NCI-H226 (cell line): ENCODE results near the gene TTLL11.
A peak's percentile ranks its signal among the peaks of the same experiment; 100 is the strongest.

Source experiments
- DNase-seq: peaks from one replicate; pipeline ENCODE4 v3.0.0-alpha.2; 2015

TTLL11 gene

DNA sequence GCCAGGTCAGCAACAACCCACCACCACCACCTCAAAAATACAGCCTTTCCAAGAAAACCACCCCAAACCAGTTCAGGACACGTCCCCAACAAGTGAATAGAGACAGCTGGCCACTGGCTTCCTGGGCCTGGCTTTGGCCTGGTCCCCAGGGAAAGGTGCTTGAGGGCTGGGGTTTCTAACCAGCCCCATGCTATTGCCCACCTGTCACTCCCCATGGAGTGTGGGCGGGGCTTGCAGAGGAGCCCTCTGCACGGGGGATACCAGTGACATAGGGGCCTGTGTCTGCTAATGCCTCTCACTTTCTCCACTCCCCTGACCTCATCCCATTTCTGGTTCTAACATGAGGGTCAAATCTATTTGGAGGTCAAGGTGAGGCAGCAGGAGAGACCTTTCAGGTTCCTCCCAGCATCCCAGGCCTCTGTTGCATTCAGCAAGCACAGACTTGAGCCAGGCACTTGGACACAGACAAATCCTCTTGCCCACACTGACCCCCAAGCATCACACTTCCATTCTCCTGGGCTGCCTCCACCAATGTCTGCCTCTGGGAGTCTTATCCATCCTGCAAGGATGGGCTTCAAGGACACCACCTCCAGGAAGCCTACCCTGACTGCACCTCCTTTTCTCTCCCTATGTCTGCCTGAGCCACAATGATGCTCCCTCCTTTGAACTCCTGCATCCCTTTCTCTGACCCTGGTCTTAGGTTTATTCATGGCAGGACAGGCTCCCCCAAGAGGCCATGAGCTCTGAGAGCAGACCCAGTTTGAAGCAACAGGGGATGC is 16.1 kb upstream of the TTLL11 start:
- DNase-seq, result no peak

DNA sequence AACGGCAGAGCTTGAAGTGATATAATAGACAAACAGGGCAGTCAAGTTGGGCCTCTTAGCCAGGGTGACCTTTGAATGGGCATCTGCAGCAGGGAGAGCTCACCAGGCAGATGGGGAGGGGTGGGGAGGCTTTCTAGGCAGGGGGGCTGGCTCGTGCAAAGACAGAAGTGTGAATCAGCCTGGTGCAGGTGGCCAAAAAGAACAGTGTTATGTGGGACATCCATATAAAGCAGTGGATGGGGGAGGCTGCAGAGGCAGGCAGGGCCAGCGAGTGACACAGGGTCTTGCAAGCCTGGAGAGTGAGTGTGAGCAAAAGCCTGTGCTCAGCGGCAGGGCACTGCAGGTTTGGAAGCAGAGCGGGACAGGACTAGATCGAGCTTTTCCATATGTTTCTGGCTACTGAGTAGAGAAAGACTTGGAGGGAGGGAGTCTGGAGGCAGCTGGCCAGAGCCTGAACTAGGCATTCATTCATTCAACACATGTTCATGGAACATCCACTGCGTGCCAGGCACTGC is 14.2 kb upstream of the TTLL11 start:
- no peak for DNase-seq

DNA sequence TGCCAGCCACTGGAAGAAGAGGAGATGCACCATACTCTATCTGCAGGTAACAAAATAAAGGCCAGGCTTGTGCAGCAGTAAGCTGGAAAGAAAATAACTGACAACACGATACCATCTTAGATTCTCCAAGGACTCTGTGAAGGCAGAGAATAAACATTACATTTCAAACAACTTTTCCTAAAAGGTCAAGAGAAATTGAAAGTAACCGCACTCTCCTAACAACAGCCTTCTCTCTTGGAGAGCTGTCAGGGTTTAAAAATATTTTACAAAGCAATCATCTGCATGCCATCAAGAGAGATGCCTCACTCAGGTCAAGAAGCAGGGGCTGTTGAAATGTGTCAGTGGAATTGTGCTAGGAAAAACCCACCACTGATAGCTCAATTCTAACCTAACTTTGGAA is 13.5 kb upstream of the TTLL11 start:
- DNase-seq, result no peak

DNA sequence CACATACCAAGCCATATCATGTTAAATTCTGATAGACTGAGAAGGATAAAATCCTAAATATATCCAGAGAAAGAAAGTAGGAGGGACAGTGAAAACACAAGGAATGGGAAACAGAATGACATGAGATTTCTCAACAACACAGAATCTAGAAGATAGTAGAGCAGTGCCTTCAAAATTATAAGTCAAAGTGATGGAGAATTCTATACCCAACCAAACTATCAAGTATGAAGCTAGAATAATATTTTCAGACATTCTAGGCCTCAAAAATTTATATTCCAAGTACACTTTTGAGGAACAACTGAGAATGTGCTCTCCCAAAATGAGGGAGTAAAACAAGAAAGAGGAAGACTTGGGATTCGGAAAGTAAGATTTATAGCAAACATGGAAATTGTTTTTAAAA is 10.9 kb upstream of the TTLL11 start:
- no peak for DNase-seq

DNA sequence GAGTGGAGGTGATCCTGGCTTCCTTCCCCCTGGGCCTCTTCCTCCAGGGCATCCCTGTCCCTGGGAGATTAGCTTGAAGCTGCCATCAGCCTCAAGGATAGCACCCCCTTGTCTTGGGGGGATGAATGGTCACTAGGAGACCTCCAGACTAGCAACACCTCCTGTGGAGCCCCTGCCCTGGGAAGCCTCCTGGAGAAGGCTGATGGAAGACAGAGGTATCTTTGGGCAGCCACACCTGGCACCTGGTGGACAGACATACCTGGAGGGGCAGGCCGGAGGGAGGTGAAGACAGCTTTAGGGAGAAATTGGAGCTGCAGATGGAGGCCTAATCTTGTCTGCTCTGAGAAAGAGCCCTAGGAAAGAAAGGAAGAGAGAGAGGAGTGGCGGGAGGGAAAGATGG is 9.0 kb upstream of the TTLL11 start:
- DNase-seq, result no peak

DNA sequence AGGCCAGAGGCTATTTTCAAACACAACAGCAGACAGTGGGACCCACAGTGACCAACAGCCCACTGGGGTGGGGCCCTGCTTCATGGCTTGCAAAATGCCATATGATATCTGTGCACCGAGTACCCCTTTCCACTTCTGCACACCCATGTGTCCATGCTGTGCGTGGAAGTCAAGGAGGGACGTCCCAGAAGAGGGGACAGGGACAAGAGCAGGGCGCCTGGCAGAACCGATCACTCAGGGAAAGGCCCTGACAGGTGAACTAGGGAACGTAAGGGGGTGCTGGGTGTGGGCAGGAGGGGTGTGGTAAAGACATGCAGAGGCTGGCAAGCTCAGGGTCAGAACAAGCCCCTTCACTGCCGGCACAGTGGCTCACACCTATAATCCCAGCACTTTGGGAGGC is 7.6 kb upstream of the TTLL11 start:
- no peak for DNase-seq

DNA sequence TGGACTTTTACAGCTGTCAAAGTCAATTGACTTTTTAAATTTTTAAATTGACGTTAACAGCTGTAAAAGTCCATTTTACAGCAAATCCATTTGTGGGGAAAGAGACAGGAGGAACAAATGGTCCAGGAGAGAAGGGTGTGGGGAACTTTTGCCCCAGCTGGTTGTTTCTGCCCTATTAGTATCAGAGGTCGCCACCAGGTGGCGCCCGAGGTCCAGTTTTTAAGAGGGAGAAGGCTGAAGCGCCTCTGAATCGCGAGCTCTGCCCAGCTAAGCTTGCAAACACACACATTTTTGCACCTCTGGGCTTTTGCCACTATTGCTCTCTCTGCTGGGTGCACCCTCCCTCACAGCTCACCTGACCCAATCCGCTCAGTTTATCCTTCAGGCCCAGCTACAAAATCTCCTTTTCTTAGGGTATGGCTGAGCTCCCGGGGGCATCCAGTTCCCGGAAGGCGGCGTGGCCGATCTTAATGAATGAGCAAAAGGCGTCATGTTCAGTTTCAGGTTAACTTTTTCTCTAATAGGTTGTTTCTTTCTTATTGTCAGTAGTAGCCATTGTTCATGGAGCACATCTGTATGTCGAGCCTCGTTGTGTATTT is 6.3 kb upstream of the TTLL11 start:
- peak; percentile 46 for DNase-seq

DNA sequence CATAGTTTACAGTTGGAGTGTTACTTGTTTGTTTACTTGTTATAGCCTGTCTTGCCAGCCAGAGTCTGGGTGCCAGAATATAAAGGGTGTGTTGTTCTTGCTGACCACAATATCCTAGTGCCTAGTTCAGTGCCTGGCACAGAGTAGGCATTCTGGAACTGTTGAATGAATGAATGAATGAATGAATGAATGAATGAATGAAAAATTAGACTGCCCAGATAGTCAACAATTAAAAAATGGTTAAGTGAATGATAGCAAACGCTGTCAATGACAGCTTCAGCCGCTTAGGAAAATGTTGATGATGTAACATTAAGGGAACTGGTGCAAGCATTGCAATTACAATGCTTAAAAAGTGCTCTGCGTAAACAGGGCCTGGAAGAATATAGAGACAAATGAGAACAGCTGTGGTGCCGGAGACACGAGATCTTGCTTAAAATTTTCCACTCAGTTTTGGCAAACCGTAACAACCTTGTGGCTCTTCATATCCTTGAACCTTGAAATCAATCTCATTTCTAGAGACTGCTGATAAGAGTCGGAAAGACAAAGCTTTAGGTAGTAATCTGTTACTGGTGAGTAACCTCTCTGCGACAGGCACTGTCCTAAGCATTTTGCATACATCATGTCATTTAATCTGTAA is 4.7 kb upstream of the TTLL11 start:
- no peak for DNase-seq

DNA sequence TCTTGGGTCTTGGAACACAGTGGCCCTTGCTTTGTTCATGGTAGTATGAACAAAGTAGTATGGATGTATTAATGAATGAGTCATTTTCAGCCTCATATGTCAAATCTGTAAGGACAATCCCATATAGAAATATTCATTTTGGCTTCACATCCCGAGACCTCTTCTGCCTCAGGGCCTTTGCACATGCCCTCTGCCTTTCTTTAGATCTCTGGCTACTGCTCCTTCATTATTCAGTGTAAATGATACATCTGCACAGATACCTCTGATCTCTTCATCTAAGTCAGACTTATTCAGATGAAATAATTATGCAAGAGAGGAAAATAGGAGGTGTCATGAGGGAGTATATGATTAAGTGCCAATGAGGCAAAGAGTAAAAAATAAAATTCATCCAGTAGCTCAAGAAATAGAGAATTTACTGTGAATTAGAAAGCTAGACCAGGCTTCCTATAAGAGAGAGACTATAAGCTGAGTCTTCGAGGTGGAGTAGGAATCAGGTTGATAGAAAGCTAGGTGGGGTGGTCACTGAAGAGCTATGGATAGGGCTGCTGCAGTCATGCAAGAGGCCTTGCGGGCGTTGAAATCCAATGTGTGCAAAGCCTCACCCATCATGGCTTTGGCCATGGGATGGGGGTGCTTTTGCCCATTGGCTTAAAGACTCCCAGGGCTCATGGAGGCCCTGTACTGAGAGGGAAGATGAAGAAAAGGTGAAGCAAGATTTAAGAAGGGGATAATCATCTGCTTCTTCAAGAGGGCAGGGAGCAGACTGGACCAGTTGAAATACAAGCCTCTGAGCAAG is 3.7 kb upstream of the TTLL11 start:
- DNase-seq, result no peak

DNA sequence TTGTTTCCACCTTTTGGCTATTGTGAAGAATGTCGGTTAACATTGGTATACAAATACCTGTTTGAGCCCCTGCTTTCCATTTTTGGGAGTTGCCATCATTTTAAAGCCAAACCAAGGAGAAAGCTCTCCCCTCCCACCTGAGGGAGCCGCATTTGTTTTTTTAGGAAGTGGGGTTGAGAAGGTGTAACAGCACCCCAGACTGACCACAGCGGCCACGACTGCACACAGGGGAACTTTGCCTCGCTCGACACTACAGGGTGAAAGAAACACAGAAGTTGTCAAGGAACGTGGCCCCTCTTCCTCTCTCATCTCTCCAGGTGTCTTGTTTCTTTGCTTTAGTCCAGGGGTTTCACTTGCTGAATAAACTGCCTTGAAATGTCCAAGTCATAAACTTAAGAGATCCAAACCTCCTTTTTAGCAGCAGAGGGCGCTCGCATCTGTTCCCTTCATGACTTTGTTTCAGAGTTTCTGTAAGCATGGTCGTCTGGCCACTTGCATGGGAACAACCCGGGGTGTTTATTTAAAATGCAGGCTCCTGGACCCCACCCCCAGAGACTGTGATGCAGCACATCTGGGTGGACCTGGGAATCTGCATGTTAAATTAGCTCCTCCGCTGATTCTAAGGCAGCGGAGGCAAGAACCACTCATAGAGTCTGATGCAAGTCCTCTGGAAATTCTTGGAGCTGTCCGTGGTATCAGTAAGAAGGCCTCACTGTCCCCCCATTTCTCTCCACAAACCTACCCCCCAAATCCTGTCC is 2.1 kb upstream of the TTLL11 start:
- no peak for DNase-seq

DNA sequence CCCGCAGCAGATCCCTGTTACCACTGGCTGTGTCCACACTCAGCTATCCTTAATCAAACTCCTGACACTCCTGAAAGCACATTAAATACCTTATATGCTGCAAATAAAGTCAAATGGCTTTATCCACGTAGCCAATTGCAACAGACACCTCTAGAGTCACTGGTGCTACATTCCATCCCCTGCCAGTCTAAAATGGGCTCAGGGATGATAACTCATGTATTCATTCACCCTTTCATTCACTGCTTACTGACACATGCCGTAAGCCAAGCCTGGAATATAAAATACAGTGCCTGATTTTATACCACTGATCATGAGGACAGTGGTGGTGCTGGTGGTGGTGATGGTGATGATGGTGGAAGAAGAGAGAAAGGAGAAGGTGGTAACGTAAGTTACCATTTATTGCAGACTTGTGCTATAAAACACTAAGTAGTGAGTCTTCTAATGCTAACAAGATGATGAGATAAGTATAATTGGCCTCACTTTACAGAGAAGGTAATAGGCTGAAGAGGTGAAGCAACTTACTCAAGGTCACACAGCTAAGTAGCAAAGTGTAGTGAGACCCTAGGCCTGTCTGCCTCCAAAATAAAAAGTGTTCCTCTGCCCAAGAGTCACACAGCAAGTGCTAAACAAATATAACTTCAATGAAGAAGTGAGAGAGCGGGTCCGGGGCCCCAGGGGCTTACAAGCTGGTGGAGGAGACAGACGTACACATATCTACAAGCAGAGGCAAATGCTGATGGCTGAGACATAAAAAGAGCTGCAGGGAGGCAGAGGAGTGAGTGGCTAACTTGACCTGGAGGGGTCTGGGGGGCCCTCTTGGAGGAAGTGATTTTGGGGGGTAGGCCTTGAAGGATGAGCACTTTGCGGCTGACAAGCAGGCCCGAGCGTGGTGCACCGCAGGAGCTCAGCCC is 1.2 kb downstream of the TTLL11 start:
- no peak for DNase-seq

DNA sequence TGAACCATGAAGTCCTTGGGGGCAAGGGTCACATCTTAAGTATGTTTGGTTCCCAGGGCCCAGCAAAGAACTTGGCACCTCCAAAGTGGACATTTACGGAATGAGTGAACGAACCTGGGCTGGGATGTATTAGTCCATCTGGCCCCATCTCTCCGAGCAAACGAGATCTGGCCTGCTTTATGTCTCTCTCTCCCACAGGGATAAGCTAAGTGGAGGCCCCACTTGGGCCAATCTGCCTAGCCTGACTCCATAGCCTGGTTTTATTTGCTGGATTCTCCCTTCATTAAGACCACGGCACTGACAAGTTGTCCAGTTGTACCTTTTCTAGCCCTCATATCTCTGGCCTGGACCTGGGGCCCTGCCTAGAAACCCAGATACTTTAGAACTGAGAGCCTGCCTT is 2.1 kb downstream of the TTLL11 start:
- no peak for DNase-seq

DNA sequence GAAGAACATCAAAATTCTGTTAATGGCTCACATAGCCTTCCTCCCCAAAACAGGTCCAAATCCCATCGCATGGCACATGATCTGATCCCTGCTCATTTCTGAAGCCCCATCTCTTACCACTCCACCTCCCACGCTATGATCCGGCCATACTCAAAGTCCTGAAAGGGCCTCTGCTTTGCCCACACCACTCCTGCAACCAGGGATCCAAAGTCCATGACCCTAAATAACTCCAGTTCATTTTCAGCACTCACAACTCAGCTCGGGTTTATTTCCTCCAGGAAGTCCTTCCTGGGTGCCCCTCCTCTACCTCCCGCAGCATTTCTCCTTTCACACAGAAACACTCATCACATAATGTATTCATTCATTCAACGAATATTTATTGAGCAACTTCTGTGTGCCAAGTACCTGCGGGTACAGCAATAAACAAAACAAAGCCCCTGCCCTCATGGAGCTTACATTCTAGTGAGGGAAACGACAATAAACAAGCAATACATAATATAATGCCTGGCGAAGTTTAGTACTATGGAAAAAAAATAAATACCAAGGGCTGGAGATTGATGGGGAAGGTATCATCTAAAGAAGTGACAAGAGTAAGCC is 2.7 kb downstream of the TTLL11 start:
- no peak for DNase-seq

DNA sequence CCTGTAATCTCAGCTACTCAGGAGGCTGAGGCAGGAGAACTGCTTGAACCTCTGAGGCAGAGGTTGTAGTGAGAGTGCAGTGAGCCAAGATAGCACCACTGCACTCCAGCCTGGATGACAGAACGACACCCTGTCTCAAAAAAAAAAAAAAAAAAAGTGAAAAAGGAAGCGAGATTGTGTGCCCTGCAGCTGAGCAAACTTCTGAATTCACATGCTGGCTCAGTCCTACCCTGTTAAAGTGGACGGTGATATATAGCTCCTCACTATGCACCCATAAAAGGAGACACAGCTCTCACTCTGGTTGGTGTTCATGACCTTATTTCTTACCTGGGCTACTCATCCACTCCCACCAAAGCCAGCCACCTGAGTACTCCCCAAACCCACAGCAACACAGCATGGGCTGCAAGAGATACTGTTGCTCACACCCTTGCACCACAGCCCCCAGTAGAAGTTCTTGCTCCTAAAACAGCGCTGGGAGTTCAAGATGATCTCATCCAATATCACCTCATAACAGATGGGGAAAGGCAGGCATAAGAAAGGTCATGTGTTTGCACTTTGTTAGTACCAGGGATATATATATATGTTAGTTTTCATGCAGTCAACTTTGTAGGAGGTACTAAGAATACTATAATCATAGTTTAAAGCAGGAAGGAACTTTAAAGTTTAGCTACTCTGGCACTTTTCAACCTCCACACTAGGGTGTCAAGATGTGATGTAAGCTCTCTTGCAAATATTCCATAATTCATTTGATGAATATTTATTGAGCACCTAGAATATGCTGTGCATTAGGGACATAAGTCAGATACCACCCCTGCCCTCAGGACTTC is 4.0 kb downstream of the TTLL11 start:
- DNase-seq, result no peak

DNA sequence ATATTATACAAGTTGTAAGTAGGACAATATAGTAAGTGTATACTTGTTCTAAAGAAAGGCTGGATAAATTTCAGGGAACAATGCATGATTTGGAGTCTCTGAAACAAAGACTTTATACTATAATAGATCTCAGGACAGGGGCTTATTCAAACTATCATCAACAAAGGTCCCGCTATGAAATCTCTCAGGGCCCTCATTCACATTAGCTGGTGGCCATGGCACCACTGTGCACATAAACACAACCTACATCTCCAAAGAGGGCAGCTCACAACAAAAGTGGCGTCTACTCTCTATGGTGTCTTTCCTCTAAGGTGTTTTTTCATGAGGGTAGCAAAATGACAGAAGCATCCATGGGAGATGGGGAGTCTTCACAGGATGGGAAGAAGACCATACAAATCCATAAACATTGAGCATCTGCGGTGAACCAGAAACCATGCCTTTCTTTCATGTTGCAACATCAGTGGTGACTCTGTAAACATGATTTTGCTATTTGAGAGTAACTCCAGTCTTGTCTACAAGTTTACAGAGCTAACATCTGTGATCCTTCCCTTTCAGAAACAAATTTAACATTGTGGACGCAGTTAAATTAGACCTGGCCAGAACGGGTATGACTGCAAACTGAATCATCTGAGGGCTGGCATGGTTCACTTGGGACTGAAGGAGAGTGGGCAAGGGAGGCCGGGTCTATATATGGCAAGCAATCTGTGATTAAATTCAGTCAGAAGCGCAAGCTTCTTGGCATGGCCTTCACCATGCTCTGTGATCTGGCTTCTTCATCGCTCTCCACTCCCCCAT is 5.5 kb downstream of the TTLL11 start:
- DNase-seq, result no peak

DNA sequence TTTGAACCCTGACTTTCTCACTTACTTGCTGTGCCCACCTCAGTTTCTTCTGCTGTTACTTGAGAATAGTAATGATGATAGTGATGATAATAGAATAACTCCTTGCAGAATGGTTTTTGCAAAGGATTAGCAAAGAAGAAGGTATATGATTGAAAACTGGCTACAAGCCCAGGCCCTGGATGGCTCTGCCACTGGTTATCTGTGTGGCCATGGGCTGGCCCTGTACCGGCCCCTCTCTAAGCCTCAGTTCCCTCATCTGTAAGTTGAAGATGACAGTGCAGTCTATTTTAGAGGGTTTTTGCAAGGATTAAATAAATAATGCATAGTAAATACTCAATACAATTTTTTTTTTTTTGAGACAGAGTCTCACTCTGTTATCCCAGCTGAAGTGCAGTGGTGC is 6.2 kb downstream of the TTLL11 start:
- no peak for DNase-seq

DNA sequence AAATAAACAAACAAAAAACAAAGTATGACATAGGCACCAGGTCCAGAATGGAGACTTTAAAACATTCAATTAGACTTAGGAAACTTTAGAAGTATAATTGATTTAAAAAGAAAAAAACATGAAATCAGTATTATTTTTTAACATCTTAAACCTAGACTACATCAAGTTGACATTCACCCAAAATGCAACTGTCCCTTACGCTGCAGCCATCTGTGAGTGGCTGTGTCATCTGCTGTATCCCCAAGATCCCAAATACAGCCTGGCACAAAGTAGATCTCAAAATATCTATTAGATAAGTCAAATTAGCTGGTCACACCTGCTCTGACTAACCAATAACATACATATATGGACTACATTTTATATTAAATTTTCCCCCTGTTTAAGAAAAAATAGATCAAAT is 7.8 kb downstream of the TTLL11 start:
- DNase-seq, result no peak

DNA sequence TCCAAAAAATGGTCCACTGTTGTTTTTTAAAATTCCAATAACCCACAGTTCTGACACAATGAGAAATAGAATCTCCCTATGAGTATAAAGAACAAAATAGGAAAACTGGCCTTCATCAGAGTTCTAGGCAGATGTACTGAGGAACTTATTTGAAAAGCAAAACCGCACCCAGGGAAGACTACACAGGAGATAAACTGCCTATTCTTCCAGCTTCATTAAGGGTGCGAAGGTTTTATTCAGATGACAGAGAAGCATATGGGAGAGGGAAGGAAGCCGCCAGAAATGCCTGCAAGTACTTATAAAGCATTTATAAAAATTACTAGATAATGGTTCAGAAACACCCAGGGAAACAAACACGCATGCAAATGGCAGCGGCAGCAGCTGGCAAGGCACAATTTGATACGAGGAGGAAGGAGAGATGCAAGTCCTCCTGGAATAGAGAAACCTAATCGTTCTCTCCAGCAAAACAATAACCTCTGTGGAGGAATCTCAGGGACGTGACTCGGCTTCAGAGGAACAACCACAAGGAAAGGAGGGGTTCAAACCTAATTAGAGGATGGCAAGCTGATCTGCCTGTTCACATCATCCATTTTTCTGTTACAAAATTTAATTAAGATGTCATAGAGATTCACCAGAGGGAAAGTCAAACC is 9.0 kb downstream of the TTLL11 start:
- DNase-seq, result no peak

DNA sequence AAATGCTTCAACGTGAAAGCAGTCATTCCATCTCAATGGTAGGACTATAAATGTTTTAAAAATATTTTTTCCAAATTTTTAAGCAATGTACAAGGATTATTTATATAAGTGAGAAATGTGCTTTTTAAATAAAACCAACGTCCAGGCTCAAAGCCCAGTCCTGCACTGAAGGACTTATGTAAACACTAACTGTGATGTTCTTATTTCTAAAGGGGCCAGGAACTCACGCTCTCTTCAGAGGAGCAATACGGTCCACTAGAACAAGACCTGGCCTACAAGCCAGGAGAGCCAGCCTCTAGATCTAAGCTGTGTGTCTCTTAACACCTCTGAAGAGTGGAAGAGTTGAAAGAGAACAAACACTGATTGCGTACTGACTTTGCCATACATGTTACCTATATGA is 12.1 kb downstream of the TTLL11 start:
- no peak for DNase-seq
